Measurements from ENCODE around the gene ADGRF5.

The ADGRF5 gene, protein sequence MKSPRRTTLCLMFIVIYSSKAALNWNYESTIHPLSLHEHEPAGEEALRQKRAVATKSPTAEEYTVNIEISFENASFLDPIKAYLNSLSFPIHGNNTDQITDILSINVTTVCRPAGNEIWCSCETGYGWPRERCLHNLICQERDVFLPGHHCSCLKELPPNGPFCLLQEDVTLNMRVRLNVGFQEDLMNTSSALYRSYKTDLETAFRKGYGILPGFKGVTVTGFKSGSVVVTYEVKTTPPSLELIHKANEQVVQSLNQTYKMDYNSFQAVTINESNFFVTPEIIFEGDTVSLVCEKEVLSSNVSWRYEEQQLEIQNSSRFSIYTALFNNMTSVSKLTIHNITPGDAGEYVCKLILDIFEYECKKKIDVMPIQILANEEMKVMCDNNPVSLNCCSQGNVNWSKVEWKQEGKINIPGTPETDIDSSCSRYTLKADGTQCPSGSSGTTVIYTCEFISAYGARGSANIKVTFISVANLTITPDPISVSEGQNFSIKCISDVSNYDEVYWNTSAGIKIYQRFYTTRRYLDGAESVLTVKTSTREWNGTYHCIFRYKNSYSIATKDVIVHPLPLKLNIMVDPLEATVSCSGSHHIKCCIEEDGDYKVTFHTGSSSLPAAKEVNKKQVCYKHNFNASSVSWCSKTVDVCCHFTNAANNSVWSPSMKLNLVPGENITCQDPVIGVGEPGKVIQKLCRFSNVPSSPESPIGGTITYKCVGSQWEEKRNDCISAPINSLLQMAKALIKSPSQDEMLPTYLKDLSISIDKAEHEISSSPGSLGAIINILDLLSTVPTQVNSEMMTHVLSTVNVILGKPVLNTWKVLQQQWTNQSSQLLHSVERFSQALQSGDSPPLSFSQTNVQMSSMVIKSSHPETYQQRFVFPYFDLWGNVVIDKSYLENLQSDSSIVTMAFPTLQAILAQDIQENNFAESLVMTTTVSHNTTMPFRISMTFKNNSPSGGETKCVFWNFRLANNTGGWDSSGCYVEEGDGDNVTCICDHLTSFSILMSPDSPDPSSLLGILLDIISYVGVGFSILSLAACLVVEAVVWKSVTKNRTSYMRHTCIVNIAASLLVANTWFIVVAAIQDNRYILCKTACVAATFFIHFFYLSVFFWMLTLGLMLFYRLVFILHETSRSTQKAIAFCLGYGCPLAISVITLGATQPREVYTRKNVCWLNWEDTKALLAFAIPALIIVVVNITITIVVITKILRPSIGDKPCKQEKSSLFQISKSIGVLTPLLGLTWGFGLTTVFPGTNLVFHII (N-terminal part only)

DNA sequence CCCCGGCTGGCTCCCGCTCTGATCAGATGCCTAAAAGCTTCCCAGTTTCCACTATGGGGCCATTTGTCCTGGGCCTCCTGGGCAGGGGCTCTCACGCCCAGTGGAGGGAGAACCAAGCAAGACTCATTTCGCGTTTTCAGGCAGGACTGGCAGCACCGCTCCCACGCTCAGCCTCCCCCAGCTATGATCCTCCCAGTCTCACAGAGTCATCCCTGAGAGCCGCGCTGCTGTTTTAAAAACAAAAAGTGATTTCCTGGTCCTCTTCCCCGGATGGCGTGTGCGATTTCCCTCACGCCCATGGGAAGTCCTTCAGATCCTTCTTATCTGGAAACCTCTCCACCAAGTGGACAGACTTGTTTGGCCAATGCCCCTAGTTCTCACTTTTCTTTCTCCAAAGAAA, at the start of gene ADGRF5:
ADGRF5 (minus strand) TSS at position 208 of the 400 bp plus-strand sequence. CDS start 15,176 bp downstream, outside the sequence.
- no peak for DNase-seq (ENCODE audit: low read depth)

DNA sequence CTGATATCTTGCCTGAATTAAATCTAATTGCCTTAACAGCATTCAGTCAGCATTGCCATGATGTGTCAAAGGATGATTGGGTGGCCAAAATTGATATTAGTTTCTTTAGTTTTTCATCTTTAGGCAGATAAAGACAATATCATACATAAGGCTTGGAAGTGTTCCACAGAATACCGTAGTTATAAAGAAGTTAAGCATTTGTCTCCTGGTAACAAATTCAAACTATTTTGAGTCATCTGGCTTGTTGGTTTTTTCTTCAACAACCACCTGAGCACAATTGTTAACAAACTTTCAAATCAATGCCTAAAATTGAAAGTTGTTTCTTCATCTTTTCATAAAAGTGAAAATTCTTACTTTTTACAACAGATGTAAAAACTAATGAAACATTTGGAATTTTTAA, 47.5 kb upstream of the ADGRF5 start:
- DNase-seq (ENCODE audit: low read depth), result no peak

DNA sequence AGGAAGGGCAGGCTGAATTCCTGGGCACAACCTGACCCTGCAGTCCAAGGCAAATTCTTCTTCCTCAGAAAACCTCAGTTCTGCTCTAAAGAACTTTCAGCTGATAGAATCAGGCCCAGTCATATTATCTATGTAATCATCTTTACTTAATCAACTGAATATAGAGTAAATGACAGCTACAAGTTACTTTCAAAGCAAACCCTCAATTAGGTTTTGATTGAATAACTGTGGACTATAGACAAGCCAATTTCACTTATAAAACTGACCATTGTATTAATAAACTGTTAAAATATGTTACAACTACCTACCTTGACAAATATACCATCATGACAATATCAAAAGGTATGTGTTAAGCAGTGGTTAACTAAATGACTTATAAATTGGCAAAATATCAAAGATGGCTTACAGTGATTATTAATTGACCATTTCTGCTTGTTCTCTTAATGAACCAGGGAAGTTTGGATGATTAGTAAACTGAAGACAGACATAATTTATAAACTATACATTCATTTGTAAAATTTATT, 46.1 kb upstream of the ADGRF5 start:
- no peak for DNase-seq (ENCODE audit: low read depth)

DNA sequence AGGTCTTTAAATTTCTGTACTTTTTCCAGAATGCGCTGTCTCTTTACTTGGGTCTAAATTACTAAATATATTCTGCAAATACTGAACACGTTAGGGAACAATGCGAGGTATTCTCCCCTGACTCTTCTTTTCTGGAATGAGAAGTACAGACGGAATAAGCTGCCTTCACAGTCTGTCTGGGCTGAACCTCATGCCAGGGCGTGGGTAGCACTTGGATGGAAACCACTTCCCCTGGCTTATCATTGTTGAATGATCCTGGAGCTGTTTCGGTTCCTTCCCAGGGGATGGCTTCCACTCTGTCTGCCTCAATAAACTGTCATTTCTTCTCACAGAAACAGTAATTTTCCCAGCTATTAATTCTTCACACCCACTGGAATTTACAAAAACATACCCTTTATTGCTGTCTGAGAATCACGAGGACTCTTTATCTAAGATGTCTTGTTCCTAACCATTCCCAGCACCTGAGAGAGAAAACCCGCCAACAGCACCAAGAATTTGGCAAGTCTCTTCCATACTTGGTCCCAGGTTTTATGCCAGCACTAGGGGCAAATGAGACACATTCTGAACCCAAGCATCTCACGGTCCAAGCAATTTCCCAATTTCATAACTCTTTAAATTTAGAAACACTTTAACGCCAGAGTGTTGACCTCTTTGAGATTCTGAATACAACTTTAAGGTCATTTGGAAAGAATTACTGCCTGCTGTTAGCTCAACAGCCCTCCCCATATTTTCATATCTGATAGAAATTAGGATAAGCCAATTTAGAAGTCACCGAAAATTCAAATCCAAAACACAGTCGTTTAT, 43.2 kb upstream of the ADGRF5 start:
- DNase-seq (ENCODE audit: low read depth), result peak; percentile 26

DNA sequence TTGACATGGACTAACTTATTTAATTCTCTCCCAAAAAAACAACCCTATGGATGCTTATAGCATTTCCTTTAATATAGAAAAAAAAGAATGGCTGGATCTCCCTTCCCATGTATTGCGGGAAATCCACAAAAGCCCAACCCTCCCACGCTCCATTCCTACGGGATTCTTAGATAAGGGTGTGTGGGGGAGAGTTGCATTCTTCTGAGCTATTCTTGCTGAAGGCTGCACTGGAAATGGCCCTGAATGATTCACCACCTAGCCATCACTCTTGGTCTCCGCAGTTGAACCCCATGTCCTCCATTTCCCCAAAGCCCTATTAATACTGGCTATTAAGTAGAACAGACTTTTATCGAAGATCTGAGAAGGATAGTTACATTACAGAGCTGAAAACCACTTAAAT, 41.9 kb upstream of the ADGRF5 start:
- DNase-seq (ENCODE audit: low read depth), result peak; percentile 64

DNA sequence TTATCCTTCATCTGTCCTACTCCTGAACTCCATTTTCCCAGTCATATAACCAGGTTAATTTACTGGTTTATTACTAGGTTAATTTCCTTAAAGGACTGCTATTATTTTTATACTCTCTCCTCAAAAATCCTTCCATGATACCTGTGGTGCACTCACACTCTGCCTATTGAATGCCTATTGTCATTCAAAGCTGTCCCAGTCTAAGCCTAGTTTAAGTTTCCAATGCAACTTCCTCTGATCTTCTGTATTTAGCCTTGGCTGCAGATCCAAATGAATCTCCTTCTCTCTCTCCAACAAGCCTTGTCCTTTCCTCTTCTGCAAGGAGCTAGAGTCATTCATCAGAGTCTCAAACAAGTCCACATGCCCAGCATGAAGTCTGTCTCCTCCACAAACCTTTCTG, 41.3 kb upstream of the ADGRF5 start:
- DNase-seq (ENCODE audit: low read depth), result no peak

DNA sequence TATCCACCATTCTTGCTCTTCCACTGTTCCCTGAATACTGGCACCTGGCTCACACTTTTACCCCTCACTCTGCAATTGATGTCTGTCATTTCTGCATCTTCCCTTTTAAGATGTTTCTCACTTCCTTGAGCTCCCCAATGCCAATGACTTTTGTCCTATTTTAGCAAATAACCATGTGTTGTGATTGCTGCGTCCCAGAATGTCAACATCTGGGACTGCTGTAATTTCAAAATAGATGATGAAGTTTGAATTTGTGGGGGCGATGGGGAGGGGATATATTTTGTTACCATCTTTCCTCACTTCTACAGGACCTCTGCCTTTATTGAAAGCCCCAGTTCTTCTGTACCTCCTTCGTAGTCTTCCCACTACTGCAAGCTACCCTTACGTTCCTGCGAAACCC, 40.0 kb upstream of the ADGRF5 start:
- no peak for DNase-seq (ENCODE audit: low read depth)

DNA sequence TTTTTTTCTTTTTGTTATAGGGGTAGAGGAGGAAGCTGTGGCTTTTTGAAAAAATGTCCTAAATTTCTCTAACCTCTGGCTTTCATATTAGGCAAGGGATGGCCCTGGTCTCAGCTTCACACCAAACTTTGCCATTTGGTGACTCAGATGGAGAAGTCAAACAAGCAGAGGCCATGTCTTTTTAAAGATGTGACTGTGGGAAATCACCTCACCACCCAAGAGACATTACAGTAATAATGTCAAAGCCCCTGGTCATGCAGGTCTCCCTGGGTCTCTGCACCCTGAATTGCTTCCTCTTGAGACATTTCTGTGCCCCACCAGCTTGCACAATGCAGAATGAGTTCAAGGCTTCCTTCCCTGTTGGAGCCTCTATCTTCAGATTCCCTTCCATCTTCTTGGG, 39.5 kb upstream of the ADGRF5 start:
- DNase-seq (ENCODE audit: low read depth), result no peak

DNA sequence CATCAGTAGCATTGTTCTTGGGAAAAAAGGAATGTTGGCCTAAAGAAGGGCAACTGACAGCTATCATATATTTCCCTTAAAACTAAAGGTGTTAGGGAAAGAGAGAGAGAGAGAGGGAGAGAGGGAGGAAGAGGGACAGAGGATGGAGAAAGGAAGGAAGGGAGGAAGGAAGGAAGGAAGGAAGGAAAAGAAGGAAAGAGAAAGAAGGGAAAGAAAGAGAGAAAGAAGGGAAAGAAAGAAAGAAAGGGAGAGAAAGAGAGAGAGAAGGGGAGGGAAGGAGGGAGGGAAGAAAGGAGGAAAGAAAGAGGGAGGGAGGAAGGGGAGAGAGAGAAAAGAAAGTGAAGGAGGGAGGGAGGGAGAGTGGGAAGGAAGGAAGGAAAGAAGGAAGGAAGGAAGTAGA, 37.7 kb upstream of the ADGRF5 start:
- no peak for DNase-seq (ENCODE audit: low read depth)

DNA sequence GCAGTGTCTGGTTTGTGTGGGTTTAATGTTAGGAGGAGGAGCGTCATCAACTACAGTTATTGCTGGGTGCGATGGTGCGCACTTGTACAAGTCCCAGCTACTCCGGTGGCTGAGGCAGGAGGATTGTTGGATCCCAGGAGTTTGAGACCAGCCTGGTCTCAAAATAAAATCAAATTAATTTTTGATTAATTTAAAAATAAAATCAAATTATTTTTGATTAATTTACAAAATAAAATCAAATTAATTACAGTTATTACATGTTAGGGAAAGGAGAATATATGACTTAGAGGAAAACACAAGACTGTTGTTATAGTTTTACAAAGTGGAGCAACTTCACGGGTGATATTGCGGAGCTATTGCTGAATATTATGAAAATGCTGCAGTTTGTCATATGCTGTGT, 34.7 kb upstream of the ADGRF5 start:
- no peak for DNase-seq (ENCODE audit: low read depth)

DNA sequence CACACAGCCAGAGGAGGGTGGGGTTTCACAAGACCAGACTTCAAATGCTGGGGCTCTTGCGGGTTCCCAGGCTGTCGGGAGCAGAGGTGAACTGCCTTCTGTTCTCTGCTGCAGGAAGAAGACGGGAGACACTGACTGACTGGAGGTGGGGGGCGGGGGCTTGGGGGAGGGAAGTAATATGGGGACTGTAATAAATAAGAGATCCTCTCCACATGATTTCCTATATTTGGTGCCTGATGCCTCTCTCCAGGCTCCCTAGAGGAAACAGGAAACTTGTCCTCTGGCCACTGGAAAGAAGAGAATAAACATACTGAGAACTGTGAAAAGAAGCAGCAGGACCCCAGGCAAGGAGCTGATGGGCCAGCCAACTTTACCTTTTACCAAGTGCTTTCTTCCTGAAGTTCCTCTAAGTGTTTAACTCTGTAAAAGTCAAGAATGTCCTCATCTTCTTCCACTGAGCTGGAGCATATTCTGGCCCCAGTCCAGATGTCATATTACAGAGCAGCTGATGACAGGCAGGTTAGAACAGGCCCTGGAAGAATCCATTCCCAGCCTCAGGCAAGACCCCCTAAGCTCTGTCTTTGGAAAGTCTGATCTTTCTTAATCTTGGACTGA, 33.2 kb upstream of the ADGRF5 start:
- DNase-seq (ENCODE audit: low read depth), result peak; percentile 3

DNA sequence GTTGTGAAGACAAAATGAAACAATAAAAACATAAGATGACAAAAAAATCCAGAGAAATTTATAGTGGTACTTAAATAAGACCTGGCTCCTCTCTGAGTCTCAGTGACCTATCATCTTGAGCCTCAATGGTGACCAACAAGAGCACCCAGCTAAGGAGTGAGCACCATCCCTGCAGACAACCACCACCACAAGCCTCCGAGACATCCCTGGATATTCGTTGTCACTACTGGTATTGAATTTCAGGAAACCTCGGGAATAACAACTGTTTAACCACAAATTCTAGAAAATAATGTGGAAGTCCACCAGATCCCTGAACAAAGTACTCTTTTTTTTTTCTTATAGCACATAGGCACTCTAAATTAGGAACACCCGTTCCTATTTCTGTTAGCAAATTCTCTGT, 32.2 kb upstream of the ADGRF5 start:
- no peak for DNase-seq (ENCODE audit: low read depth)

DNA sequence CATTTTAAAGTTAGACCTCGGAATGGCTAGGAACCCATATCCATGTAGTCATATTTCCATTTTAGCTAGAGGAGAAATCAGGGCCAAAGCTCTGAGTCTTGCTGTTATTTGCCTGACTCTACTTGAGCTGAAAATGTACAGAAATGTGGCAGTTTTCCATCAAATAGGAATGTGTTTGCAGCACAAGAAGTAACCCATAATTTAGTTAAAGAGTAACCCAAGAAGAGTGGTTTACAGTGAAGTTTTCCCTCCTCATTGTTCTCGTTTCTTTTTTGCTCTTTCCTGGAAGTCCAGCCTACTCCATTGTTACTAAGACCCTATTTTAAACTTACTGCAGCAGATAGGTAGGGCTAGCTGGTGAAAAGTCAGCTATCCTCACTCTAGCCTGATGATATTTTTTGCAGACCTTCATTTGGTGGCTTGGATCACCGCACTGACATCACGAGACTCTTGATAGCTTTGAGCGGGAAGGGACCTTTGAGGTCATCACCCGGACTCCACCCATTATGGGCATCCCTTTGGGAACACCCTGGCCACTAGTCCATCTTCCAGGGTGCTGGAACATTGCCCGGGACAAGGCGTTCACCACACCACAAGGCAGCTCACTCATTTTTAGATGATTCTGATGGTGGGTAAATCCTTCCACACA, 28.0 kb upstream of the ADGRF5 start:
- no peak for DNase-seq (ENCODE audit: low read depth)

DNA sequence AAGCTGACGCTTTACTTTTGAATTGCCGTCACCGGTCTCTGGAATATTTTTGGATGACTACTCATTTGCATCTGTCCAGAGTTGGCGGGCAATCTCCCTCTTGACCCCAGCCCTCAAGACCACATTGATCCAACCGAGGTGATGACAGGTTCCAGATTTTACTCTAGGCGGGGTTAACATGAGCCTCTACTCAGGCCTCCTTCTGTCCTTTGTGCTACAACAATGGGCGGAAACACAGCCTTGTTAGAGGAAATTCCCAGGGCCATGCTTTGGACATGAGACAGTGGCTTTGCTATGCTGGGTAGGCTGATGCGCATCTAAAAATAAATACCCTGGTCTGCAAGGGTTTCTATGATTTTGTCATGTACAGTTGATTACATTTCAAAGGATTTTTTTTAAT, 27.0 kb upstream of the ADGRF5 start:
- DNase-seq (ENCODE audit: low read depth), result peak; percentile 16

DNA sequence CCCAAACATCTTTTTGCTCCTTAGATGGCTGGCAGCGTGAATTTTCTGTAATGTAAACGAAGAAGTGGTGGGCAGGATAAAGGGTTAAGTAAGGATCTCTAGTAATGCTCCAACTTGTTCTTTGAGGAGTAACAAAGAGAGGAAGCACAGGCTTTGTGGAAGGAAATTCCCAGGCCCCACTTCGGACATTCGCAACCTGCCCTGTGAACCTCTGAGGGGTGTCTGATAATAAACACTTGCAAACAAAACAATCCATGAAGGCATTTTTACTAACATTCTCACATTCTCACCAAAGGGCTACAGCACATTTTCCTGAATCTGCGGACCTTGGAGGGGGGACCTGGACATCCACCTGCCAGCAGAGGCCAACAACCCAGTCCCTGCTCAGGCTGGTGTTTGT, 25.8 kb upstream of the ADGRF5 start:
- no peak for DNase-seq (ENCODE audit: low read depth)

DNA sequence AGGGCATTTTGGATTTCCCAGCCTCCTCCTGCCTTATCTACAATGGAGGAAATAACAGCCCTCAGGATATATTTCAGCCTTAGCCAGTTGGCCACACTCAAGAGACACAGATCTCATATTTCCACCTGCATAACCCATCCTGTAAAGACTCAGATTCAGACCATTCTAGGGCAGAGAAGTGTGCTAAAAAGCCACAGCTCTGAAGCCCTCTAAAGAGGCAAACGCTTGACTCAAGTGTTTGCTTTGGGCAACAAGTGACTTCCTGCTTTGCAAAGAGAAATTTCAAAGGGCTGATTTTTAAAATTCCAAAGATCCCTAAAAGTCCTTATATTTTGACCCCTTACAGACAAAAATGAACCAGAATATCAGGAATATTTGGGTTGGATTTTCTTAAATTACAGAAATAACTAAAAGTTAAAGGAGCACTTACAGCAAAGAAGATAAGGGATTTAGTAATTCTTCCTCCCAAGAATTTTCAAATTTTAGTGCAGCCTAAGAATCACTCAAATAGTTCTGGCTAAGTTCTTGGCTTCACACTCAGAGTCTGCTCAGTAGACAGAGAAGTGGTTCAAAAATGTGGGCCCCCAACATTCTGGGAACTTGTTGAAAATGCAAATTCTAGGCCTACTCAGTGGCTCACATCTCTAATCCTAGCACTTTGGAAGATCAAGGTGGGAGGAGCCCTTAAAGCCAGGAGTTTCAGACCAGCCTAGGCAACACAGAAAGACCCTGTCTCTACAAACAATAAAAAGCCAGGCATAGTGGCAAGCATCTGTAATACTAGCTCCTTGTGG, 18.9 kb upstream of the ADGRF5 start:
- DNase-seq (ENCODE audit: low read depth), result no peak

DNA sequence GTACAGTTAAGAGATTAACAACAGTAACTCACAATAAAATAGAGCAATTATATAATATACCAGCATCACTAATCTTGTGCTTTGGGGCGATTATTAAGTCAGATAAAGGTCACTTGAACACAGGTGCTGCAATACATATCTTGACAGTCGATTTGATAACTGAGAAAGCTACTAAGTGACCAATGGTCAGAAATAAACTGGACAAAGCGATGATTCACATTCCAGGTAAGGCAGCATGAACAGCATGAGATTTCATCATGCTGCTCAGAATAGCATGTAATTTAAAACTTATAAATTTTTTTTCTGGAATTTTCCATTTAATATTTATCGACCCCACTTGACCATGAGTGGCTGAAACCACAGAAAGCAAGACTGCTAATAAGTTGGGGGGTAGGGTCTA, 15.9 kb upstream of the ADGRF5 start:
- no peak for DNase-seq (ENCODE audit: low read depth)

DNA sequence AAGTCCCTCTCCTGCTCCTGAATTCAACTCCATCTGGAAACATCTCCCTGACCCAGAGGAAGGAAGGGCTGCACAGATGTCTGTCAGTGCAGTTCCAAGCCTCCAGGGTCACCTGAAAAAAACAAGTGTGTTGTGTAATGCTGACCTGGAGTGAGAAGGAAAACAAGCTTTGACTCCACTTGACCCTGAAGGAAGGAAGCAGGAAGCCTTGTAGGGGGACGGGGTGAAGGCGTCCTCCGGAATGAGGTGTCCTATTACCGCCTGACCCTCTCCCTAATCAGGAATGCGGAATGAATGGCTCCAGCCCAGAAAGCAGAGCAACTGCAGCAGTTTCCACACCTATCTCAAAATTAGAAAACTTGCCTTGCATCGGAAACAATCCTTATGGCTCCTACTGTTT, 13.9 kb upstream of the ADGRF5 start:
- peak; percentile 26 for DNase-seq (ENCODE audit: low read depth)

DNA sequence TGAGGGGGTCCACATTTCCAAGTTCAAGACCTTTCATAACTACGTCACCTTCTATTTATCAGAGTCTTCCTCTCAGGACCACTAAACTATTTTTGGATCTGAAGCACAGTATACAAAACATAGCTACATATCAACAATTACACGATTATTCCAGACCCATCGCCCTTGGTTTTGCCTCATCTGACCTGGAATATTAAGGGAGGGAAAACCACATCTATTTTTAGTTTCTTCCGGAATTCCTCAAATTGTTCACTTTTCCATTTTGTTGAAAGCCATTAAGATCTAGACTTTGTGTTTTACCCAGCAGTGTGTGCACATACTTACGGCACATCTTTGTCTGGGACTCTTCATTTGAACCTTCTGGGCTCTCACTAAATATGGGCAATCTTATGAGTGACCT, 12.0 kb upstream of the ADGRF5 start:
- DNase-seq (ENCODE audit: low read depth), result peak; percentile 26

All from EH (cell line).